CD4-positive, alpha-beta T cell (primary cell): ENCODE results near the gene BRME1. TPM values are rescaled to one million over a fixed set of nuclear protein-coding genes. Genes with fewer than 3 reads are reported as not detected.

ENCODE experiments used
- ATAC-seq: fragments of 200-7000 bp; cut with Tn5 transposase; one replicate; pipeline ENCODE4 v1.10.0; 2022; ENCODE audit warnings: mild to moderate bottlenecking; ENCODE audit not compliant: poor library complexity
- CTCF ChIA-PET: fragments of 350-600 bp; sonication (Branson Sonifier 250); formaldehyde crosslinking; loops from one replicate; lab custom pipeline; 2021; ENCODE audit warnings: antibody characterized with exemption, inconsistent platforms; lab: Charles Lee
- POLR2A ChIA-PET: fragments of 350-600 bp; sonication (Branson Sonifier 250); formaldehyde crosslinking; loops from one replicate; lab custom pipeline; 2021; ENCODE audit warnings: antibody characterized with exemption, inconsistent platforms; lab: Charles Lee
- DNase-seq, 14 experiments: peaks; one replicate each; pipeline ENCODE4 v3.0.0-alpha.2; 2013 to 2020; ENCODE audit warnings: mixed read lengths in 2 of 14
- H3K27ac ChIP-seq, 2 donors: one replicate each; pipeline versions ENCODE4 v1.5.1 to v1.7.0; 2013; ENCODE audit warnings: low read length in 2 of 2, low read depth in 1 of 2, mild to moderate bottlenecking in 1 of 2
- H3K27me3 ChIP-seq, 2 experiments: 1 replicate in 1 of 2; 2 replicates in 1 of 2; pipeline versions ENCODE4 v1.6.1 to v1.7.0; 2013; ENCODE audit warnings: low read length in 2 of 2, control low read depth in 1 of 2, mild to moderate bottlenecking in 1 of 2, moderate library complexity in 1 of 2; ENCODE audit not compliant: insufficient read depth in 2 of 2, control insufficient read depth in 1 of 2
- H3K36me3 ChIP-seq: one replicate; pipeline ENCODE4 v1.6.1; 2013; ENCODE audit warnings: low read length, control low read depth; ENCODE audit not compliant: insufficient read depth
- H3K4me1 ChIP-seq: one replicate; pipeline ENCODE4 v1.6.1; 2013; ENCODE audit warnings: low read length, control low read depth; ENCODE audit not compliant: insufficient read depth
- H3K4me3 ChIP-seq: one replicate; pipeline ENCODE4 v1.5.1; 2013; ENCODE audit warnings: mild to moderate bottlenecking, low read length, moderate library complexity
- H3K9me3 ChIP-seq, 2 experiments: 1 replicate in 1 of 2; 2 replicates in 1 of 2; pipeline versions ENCODE4 v1.6.1 to v1.7.0; 2013; ENCODE audit warnings: low read length in 2 of 2, mild to moderate bottlenecking in 2 of 2, control low read depth in 1 of 2, moderate library complexity in 1 of 2; ENCODE audit not compliant: control insufficient read depth in 1 of 2, insufficient read depth in 1 of 2
- H3K27ac Mint-ChIP-seq: one replicate; pipeline ENCODE4 v1.8.0; 2020; ENCODE audit warnings: mixed read lengths
- H3K27me3 Mint-ChIP-seq: one replicate; pipeline ENCODE4 v1.8.0; 2021; ENCODE audit warnings: mixed read lengths
- H3K36me3 Mint-ChIP-seq: one replicate; pipeline ENCODE4 v1.8.0; 2021; ENCODE audit warnings: low read depth, mixed read lengths
- H3K4me1 Mint-ChIP-seq: one replicate; pipeline ENCODE4 v1.8.0; 2021; ENCODE audit warnings: low read depth, mixed read lengths
- H3K4me3 Mint-ChIP-seq: one replicate; pipeline ENCODE4 v1.8.0; 2020; ENCODE audit warnings: mild to moderate bottlenecking, mixed read lengths
- H3K9me3 Mint-ChIP-seq: one replicate; pipeline ENCODE4 v1.8.0; 2020; ENCODE audit warnings: mixed read lengths
- intact Hi-C, 2 experiments: fragments of 100-400 bp; cut with DNase I in 1 of 2; cut with micrococcal nuclease in 1 of 2; formaldehyde crosslinking; loops; one replicate each; pipeline versions ENCODE4 v1.15.1 to v1.9.0; 2023 to 2025; cut with DNase I, micrococcal nuclease
- total RNA-seq, 174 experiments: library from RNA in 2 of 174; stranded (reverse) in 2 of 174; gene quantifications; one replicate each; pipeline ENCODE4 v1.2.3 and lab custom pipeline; 2021 to 2026
- TF ChIP-seq, protein P1 (sequence below): fragments of 200-600 bp; IDR thresholded peaks from one replicate; pipeline ENCODE4 v1.8.0; 2022; ENCODE audit warnings: antibody characterized with exemption, mild to moderate bottlenecking

Gene BRME1
- total RNA-seq, 2 experiments from 2014 or later, result 1.1 to 1.3 TPM

DNA sequence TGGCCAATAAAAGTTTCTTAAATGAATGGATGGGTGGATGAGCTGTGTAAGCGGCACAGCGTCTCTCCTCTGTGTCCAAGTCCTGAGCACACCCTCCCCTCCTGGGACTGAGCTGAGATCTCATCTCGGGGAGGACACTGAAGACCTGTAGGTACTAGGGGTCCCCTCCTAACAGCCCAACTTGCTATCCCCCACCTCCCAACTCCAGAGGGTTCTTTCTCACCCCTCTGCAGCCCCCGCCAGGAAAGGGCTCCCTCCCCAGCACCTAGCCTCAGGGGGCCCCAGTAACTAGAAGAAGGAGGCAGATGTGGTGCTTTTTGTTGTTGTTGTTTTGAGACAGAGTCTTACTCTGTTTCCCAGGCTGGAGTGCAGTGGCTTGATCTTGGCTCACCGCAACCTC is 30.1 kb downstream of the BRME1 start:
- Mint-ChIP-seq H3K27ac (no peak overlapping the region), H3K4me3 (no peak overlapping the region), H3K27me3 (peaks cover 24% of the 10 kb centered on the region), H3K36me3 (no peaks in the 10 kb centered on the region), H3K4me1 (peaks cover 19% of the 10 kb centered on the region), H3K9me3 (no peaks in the 10 kb centered on the region)
- DNase-seq (no peak), ATAC-seq (no peak)
- POLR2A ChIA-PET, result no interaction called here
- no peaks in the 10 kb centered on the region for H3K9me3 ChIP-seq
- no peaks in the 10 kb centered on the region for H3K36me3 ChIP-seq
- intact Hi-C loops, result loop anchor here in 1 of 2 experiments (10.0 kb wide), 1 partner anchor 609 kb away; no protein-coding TSS in a partner anchor
- H3K27ac ChIP-seq, result no peak overlapping the region
- H3K4me1 ChIP-seq, result peaks cover 26% of the 10 kb centered on the region
- CTCF ChIA-PET, result interaction anchor here (0.6 kb wide), 1 partner anchor 150 kb away, joined by 3 read pairs; no protein-coding TSS in a partner anchor
- TF ChIP-seq, protein P1, sequence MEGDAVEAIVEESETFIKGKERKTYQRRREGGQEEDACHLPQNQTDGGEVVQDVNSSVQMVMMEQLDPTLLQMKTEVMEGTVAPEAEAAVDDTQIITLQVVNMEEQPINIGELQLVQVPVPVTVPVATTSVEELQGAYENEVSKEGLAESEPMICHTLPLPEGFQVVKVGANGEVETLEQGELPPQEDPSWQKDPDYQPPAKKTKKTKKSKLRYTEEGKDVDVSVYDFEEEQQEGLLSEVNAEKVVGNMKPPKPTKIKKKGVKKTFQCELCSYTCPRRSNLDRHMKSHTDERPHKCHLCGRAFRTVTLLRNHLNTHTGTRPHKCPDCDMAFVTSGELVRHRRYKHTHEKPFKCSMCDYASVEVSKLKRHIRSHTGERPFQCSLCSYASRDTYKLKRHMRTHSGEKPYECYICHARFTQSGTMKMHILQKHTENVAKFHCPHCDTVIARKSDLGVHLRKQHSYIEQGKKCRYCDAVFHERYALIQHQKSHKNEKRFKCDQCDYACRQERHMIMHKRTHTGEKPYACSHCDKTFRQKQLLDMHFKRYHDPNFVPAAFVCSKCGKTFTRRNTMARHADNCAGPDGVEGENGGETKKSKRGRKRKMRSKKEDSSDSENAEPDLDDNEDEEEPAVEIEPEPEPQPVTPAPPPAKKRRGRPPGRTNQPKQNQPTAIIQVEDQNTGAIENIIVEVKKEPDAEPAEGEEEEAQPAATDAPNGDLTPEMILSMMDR, result no peak
- H3K27me3 ChIP-seq, result peaks cover 3 to 12% of the 10 kb centered on the region in 2 experiments
- H3K4me3 ChIP-seq, result no peak overlapping the region

DNA sequence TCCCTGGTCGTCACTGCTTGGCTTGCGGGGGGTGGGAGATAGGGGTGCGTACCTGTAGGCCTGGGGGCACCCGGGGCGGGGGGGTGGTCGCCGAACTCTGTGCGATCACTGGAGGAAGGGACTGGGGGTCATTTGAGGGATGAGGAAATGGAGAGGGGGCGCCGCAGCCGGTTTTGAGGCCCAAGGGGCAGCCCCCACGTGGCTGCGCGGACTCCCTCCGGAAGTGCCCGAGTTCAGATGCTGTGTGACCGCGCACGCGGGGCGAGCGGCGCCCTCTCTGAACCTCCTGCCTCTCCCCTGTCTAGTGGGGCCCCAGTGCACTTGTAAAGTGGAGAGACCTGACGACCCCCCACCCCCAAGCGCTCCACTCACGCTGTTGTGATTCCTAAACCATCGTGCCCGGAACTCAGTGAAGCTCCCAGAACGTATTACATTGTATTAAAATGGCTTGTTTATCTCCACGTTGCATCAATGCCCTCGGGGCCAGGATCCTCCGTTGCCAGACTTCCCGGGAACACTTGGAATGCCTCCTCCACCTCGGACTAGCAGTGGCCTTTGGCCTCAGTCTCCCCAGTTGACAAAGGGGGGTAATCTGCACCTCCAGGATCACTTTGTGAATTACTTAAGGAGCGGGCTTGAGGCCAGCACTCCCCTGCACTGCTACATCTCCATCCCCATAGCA is 31.9 kb downstream of the BRME1 start:
- CTCF ChIA-PET, result no interaction called here

DNA sequence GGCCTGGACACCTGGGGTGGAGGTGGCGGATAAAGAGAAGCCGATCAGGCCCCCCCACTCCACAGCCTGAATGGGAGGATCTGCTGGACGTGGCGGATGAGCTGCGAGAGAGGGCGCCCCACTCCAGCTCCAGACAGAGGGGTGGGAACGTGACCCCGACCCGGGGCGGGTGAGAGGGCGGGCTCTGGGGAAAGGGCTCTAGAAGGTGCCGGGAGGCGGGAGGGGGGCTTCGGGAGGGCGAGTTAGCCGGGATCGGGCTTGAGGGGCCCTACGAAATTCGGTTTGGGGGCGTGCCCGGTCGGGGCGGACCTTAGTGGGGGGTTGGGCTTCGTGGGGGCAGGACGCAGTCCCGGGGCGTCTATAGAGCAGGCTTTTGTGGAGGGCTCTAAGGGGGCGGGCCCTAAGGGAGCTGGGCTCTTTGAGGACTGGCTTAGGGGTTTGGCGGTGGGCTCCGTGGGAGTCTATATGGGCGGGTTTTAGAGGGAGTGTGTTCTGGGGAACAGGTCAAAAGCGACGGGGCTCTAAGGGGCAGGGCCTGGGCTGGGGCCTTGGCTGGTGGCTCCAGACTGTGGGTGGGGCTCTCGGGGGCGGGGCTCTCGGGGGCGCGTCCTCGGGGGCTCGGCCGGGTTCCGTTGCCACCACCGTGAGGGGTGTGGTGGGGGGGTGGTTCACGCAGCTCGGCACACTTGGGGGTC is 33.1 kb downstream of the BRME1 start:
- Histone ChIP-seq H3K27ac (no peak overlapping the region), H3K9me3 (no peaks in the 10 kb centered on the region), H3K4me1 (peaks cover 12% of the 10 kb centered on the region), H3K36me3 (no peaks in the 10 kb centered on the region), H3K27me3 (peaks cover 3 to 21% of the 10 kb centered on the region in 2 experiments), H3K4me3 (peak overlapping the region; percentile 24)
- Mint-ChIP-seq H3K27ac (no peak overlapping the region), H3K27me3 (peaks cover 39% of the 10 kb centered on the region), H3K9me3 (no peaks in the 10 kb centered on the region), H3K4me1 (peaks cover 8% of the 10 kb centered on the region), H3K4me3 (peak overlapping the region; percentile 65), H3K36me3 (no peaks in the 10 kb centered on the region)
- POLR2A ChIA-PET, result interaction anchor here (1.0 to 1.3 kb wide), 3 partner anchors 10 to 125 kb away, joined by 4 to 5 read pairs (median 4); a partner anchor contains a TSS
- ATAC-seq, result peak; percentile 83
- intact Hi-C loops, result loop anchor here in 1 of 2 experiments (10.0 kb wide), 1 partner anchor 612 kb away; no protein-coding TSS in a partner anchor
- TF ChIP-seq, protein P1, result no peak
- CTCF ChIA-PET, result interaction anchor here (0.6 to 1.3 kb wide), 4 partner anchors 11 to 125 kb away, joined by 3 to 5 read pairs (median 3); a partner anchor contains a TSS
- peak in 3 of 14 experiments; percentile 36 to 63 (median 52) for DNase-seq

More for the DNA sequence above, 31.9 kb downstream of the BRME1 start:
- POLR2A ChIA-PET, result no interaction called here
- Mint-ChIP-seq H3K27me3 (peaks cover 34% of the 10 kb centered on the region), H3K27ac (no peak overlapping the region), H3K9me3 (no peaks in the 10 kb centered on the region), H3K36me3 (no peaks in the 10 kb centered on the region), H3K4me3 (peak overlapping the region; percentile 10), H3K4me1 (peaks cover 8% of the 10 kb centered on the region)
- Histone ChIP-seq H3K27me3 (peaks cover 3 to 16% of the 10 kb centered on the region in 2 experiments), H3K27ac (no peak overlapping the region), H3K36me3 (no peaks in the 10 kb centered on the region), H3K4me1 (peaks cover 12% of the 10 kb centered on the region), H3K9me3 (no peaks in the 10 kb centered on the region), H3K4me3 (no peak overlapping the region)
- TF ChIP-seq, protein P1, result no peak
- ATAC-seq (no peak), DNase-seq (no peak)
- intact Hi-C loops, result loop anchor here in 1 of 2 experiments (10.0 kb wide), 1 partner anchor 611 kb away; no protein-coding TSS in a partner anchor
